Measurements from ENCODE around the gene ERGIC3.

The ERGIC3 gene

GRCh38 chr20:35541783-35542662 is at the start of gene ERGIC3:
Gene ERGIC3, plus strand, starts transcription at chr20:35542078. Its CDS starts 20 bp downstream, at chr20:35542098.
- H3K4me3 ChIP-seq (ENCODE audit: low read depth, low read length), result peak within 1 kb of the TSS; percentile 92
- TF ChIP-seq CTCF (IDR thresholded peaks at IDR 0.05; ENCODE audit: insufficient read depth, low read depth, low read length, missing control alignments), result no peak
- DNase-seq (ENCODE audit: low read depth), result peak; percentile 98

- no peak overlapping the region for H3K4me3 ChIP-seq (ENCODE audit: low read depth, low read length)
- TF ChIP-seq CTCF (IDR thresholded peaks at IDR 0.05; ENCODE audit: insufficient read depth, low read depth, low read length, missing control alignments), result no peak
- DNase-seq (ENCODE audit: low read depth), result no peak
Observed at GRCh38 chr20:35492352-35492751, 49.5 kb upstream of the ERGIC3 start.

GRCh38 chr20:35496481-35496880 is 45.4 kb upstream of the ERGIC3 start:
- DNase-seq (ENCODE audit: low read depth), result no peak
- no peak for TF ChIP-seq CTCF (IDR thresholded peaks at IDR 0.05; ENCODE audit: insufficient read depth, low read depth, low read length, missing control alignments)
- H3K4me3 ChIP-seq (ENCODE audit: low read depth, low read length), result no peak overlapping the region

- no peak overlapping the region for H3K4me3 ChIP-seq (ENCODE audit: low read depth, low read length)
- TF ChIP-seq CTCF (IDR thresholded peaks at IDR 0.05; ENCODE audit: insufficient read depth, low read depth, low read length, missing control alignments), result no peak
- DNase-seq (ENCODE audit: low read depth), result no peak
Observed at GRCh38 chr20:35497320-35497719, 44.6 kb upstream of the ERGIC3 start.

GRCh38 chr20:35497780-35498189 is 44.1 kb upstream of the ERGIC3 start:
- no peak for DNase-seq (ENCODE audit: low read depth)
- TF ChIP-seq CTCF (IDR thresholded peaks at IDR 0.05; ENCODE audit: insufficient read depth, low read depth, low read length, missing control alignments), result no peak
- H3K4me3 ChIP-seq (ENCODE audit: low read depth, low read length), result no peak overlapping the region

GRCh38 chr20:35499271-35499670 is 42.6 kb upstream of the ERGIC3 start:
- DNase-seq (ENCODE audit: low read depth), result no peak
- no peak overlapping the region for H3K4me3 ChIP-seq (ENCODE audit: low read depth, low read length)
- TF ChIP-seq CTCF (IDR thresholded peaks at IDR 0.05; ENCODE audit: insufficient read depth, low read depth, low read length, missing control alignments), result no peak
